SU-DHL-6 (cell line): Measurements from ENCODE around the gene VTCN1.

Experiments used
- H2AFZ ChIP-seq: fragments of 200-600 bp; sonication (generic); 2 replicates; pipeline ENCODE4 v1.6.1; 2014; ENCODE audit warnings: low read depth, mild to moderate bottlenecking, moderate library complexity, mixed read lengths, antibody characterized with exemption, low read length; ENCODE audit not compliant: severe bottlenecking
- H3F3A ChIP-seq: fragments of 200-600 bp; shearing (Covaris generic); 2 replicates; pipeline ENCODE4 v1.6.0; 2016; ENCODE audit warnings: antibody characterized with exemption, mild to moderate bottlenecking; ENCODE audit not compliant: insufficient read depth
- H3K27ac ChIP-seq: fragments of 200-600 bp; sonication (generic); 2 replicates; pipeline ENCODE4 v1.5.1; 2016; ENCODE audit warnings: low read depth, mild to moderate bottlenecking, low read length, moderate library complexity, mixed read lengths
- H3K27me3 ChIP-seq: fragments of 200-600 bp; sonication (generic), shearing (Covaris generic); 2 replicates; pipeline ENCODE4 v1.6.0; 2014; ENCODE audit warnings: mild to moderate bottlenecking, low read length
- H3K36me3 ChIP-seq: fragments of 200-600 bp; sonication (generic); 2 replicates; pipeline ENCODE4 v1.6.1; 2014; ENCODE audit warnings: mild to moderate bottlenecking, low read length, mixed read lengths
- H3K4me2 ChIP-seq: fragments of 300-600, 200-600 bp; shearing (Covaris generic), sonication (generic); 2 replicates; pipeline ENCODE4 v1.6.0; 2014; ENCODE audit warnings: low read length, low read depth, mild to moderate bottlenecking; ENCODE audit not compliant: poor library complexity, severe bottlenecking
- H3K4me3 ChIP-seq: fragments of 200-600 bp; sonication (generic); 2 replicates; pipeline ENCODE4 v1.5.1; 2014; ENCODE audit warnings: antibody characterized with exemption, low read length, mild to moderate bottlenecking, mixed read lengths; ENCODE audit not compliant: insufficient read depth, poor library complexity, severe bottlenecking
- H3K79me2 ChIP-seq: fragments of 200-600 bp; sonication (generic); 2 replicates; pipeline ENCODE4 v1.6.1; 2014; ENCODE audit warnings: mild to moderate bottlenecking, low read length, moderate library complexity; ENCODE audit not compliant: insufficient read depth
- H3K9ac ChIP-seq: fragments of 200-600 bp; sonication (generic); 2 replicates; pipeline ENCODE4 v1.7.0; 2014; ENCODE audit warnings: mild to moderate bottlenecking, low read length
- H3K9me2 ChIP-seq: fragments of 200-600 bp; sonication (generic); replicated peaks from 2 replicates; pipeline ENCODE4 v1.6.1; 2014; ENCODE audit warnings: low read length; ENCODE audit not compliant: insufficient read depth
- H3K9me3 ChIP-seq: fragments of 200-600 bp; sonication (generic); 2 replicates; pipeline ENCODE4 v1.6.1; 2014; ENCODE audit warnings: low read length, mixed read lengths; ENCODE audit not compliant: insufficient read depth
- H4K20me1 ChIP-seq: fragments of 200-600 bp; sonication (generic); 2 replicates; pipeline ENCODE4 v1.6.1; 2014; ENCODE audit warnings: low read depth, mild to moderate bottlenecking, antibody characterized with exemption, low read length, moderate library complexity, mixed read lengths
- CTCF ChIP-seq: fragments of 200-600 bp; sonication (generic); IDR thresholded peaks from one replicate; pipeline ENCODE4 v1.5.1; 2017; ENCODE audit warnings: antibody characterized with exemption, mild to moderate bottlenecking, low read length, moderate library complexity; ENCODE audit not compliant: insufficient read depth, poor library complexity, severe bottlenecking
- EZH2phosphoT487 ChIP-seq: fragments of 200-600 bp; sonication (generic), shearing (Covaris generic); conservative IDR thresholded peaks from 2 replicates; pipeline ENCODE4 v1.6.1; 2018; ENCODE audit warnings: mild to moderate bottlenecking, antibody characterized with exemption, low read length, moderate library complexity, mixed read lengths

The VTCN1 gene

GRCh38 chr1:117150316-117150715 is 60.4 kb downstream of the VTCN1 start:
- no peak for TF ChIP-seq EZH2phosphoT487
- no peak for TF ChIP-seq CTCF
- H3K27me3 ChIP-seq, result no peaks in the 10 kb centered on the region
- H3K9me2 ChIP-seq, result no peaks in the 10 kb centered on the region
- H3K4me3 ChIP-seq, result no peak overlapping the region
- H3K27ac ChIP-seq, result no peak overlapping the region
- H3K36me3 ChIP-seq, result no peaks in the 10 kb centered on the region
- no peaks in the 10 kb centered on the region for H3F3A ChIP-seq
- no peaks in the 10 kb centered on the region; the same call in 1 of the 2 replicates for H3K9me3 ChIP-seq
- H4K20me1 ChIP-seq, result no peaks in the 10 kb centered on the region
- H2AFZ ChIP-seq, result no peak overlapping the region
- H3K9ac ChIP-seq, result no peak overlapping the region
- H3K79me2 ChIP-seq, result no peaks in the 10 kb centered on the region
- no peak overlapping the region for H3K4me2 ChIP-seq

- H3K36me3 ChIP-seq, result no peaks in the 10 kb centered on the region
- TF ChIP-seq CTCF (no peak), EZH2phosphoT487 (no peak)
- H3F3A ChIP-seq, result no peaks in the 10 kb centered on the region
- H3K27me3 ChIP-seq, result no peaks in the 10 kb centered on the region
- H4K20me1 ChIP-seq, result no peaks in the 10 kb centered on the region
- H3K9me3 ChIP-seq, result no peaks in the 10 kb centered on the region; the same call in 1 of the 2 replicates
- H3K9ac ChIP-seq, result no peak overlapping the region
- no peak overlapping the region for H2AFZ ChIP-seq
- no peak overlapping the region for H3K4me3 ChIP-seq
- no peak overlapping the region for H3K27ac ChIP-seq
- no peaks in the 10 kb centered on the region for H3K9me2 ChIP-seq
- H3K4me2 ChIP-seq, result no peak overlapping the region
- no peaks in the 10 kb centered on the region for H3K79me2 ChIP-seq
Observed at GRCh38 chr1:117147856-117148588, 62.7 kb downstream of the VTCN1 start.

GRCh38 chr1:117147341-117147831 is 63.3 kb downstream of the VTCN1 start:
- Histone ChIP-seq H4K20me1 (no peaks in the 10 kb centered on the region), H3K36me3 (no peaks in the 10 kb centered on the region), H3K27ac (no peak overlapping the region), H3K27me3 (no peaks in the 10 kb centered on the region), H3K4me2 (no peak overlapping the region), H2AFZ (no peak overlapping the region), H3K9me2 (no peaks in the 10 kb centered on the region), H3K4me3 (no peak overlapping the region), H3K9ac (no peak overlapping the region), H3F3A (no peaks in the 10 kb centered on the region), H3K79me2 (no peaks in the 10 kb centered on the region), H3K9me3 (no peaks in the 10 kb centered on the region; the same call in 1 of the 2 replicates)
- TF ChIP-seq CTCF (no peak), EZH2phosphoT487 (no peak)
